SK-N-SH treated with all-trans-retinoic acid at 6 μM for 48 hours (cell line): ENCODE results near the gene PHYHIPL.
"Not testable (repeated sequence)": the region's sequence is repeated elsewhere in the genome, so short reads cannot be mapped to it uniquely, and the experiment has no call there.

Experiments
- ATAC-seq: fragments of 200-7000 bp; cut with Tn5 transposase; 3 replicates; pipeline ENCODE4 v1.9.1; 2020; ENCODE audit warnings: mild to moderate bottlenecking, moderate library complexity
- CSDC2 ChIP-seq: fragments of 250-450 bp; sonication (Bioruptor Pico); IDR thresholded peaks from 2 replicates; pipeline ENCODE4 v1.5.0; 2020; ENCODE audit warnings: mild to moderate bottlenecking, moderate library complexity
- ESRRG ChIP-seq: fragments of 250-450 bp; sonication (Bioruptor Pico); IDR thresholded peaks from 2 replicates; pipeline ENCODE4 v1.6.1; 2021; ENCODE audit warnings: mild to moderate bottlenecking
- GLIS3 ChIP-seq: fragments of 250-450 bp; sonication (Bioruptor Pico); IDR thresholded peaks from 2 replicates; pipeline ENCODE4 v1.5.0; 2020; ENCODE audit warnings: mild to moderate bottlenecking, moderate library complexity
- ISL1 ChIP-seq: fragments of 250-450 bp; sonication (Bioruptor Pico); IDR thresholded peaks from 2 replicates; pipeline ENCODE4 v2.1.2; 2022; ENCODE audit warnings: mild to moderate bottlenecking, moderate library complexity
- OSR1 ChIP-seq: fragments of 250-450 bp; sonication (Bioruptor Pico); IDR thresholded peaks from 2 replicates; pipeline ENCODE4 v1.8.0; 2022; ENCODE audit warnings: moderate library complexity, mild to moderate bottlenecking, inconsistent platforms
- POU6F1 ChIP-seq: fragments of 250-450 bp; sonication (Bioruptor Pico); IDR thresholded peaks from 2 replicates; pipeline ENCODE4 v1.8.0; 2021; ENCODE audit warnings: low read depth, mild to moderate bottlenecking, moderate library complexity, borderline replicate concordance
- PPARA ChIP-seq: fragments of 250-450 bp; sonication (Bioruptor Pico); IDR thresholded peaks from 2 replicates; pipeline ENCODE4 v1.5.0; 2020; ENCODE audit warnings: mild to moderate bottlenecking, borderline replicate concordance
- RARB ChIP-seq: fragments of 250-450 bp; sonication (Bioruptor Pico); IDR thresholded peaks from 2 replicates; pipeline ENCODE4 v1.8.0; 2021; ENCODE audit warnings: mild to moderate bottlenecking, moderate library complexity
- SNAI2 ChIP-seq: fragments of 250-450 bp; sonication (Bioruptor Pico); IDR thresholded peaks from 2 replicates; pipeline ENCODE4 v1.5.0; 2020; ENCODE audit warnings: mild to moderate bottlenecking, moderate library complexity
- TCF4 ChIP-seq: fragments of 250-450 bp; sonication (Bioruptor Pico); IDR thresholded peaks from 2 replicates; pipeline ENCODE4 v1.8.0; 2021; ENCODE audit warnings: mild to moderate bottlenecking, moderate library complexity, borderline replicate concordance
- TSHZ2 ChIP-seq: fragments of 250-450 bp; sonication (Bioruptor Pico); IDR thresholded peaks from 2 replicates; pipeline ENCODE4 v1.5.0; 2020; ENCODE audit warnings: mild to moderate bottlenecking, moderate library complexity
- ZC3H10 ChIP-seq: fragments of 250-450 bp; sonication (Bioruptor Pico); IDR thresholded peaks from 2 replicates; pipeline ENCODE4 v1.5.1; 2021; ENCODE audit warnings: mild to moderate bottlenecking, moderate library complexity
- ZFP30 ChIP-seq: fragments of 450-650 bp; formaldehyde crosslinking; IDR thresholded peaks from 2 replicates; pipeline ENCODE4 v1.5.0; 2022; ENCODE audit warnings: mild to moderate bottlenecking, moderate library complexity
- ZNF565 ChIP-seq: fragments of 450-650 bp; formaldehyde crosslinking; conservative IDR thresholded peaks from 2 replicates; pipeline ENCODE4 v1.5.0; 2020; ENCODE audit warnings: low read depth, mild to moderate bottlenecking, moderate library complexity
- ZNF70 ChIP-seq: fragments of 450-650 bp; formaldehyde crosslinking; IDR thresholded peaks from 2 replicates; pipeline ENCODE4 v1.5.0; 2020; ENCODE audit warnings: mild to moderate bottlenecking, moderate library complexity
- ZNF8 ChIP-seq: fragments of 450-650 bp; formaldehyde crosslinking; IDR thresholded peaks from 2 replicates; pipeline ENCODE4 v1.5.0; 2020; ENCODE audit warnings: mild to moderate bottlenecking, moderate library complexity
- TF ChIP-seq, protein P1 (sequence below): fragments of 250-450 bp; sonication (Bioruptor Pico); IDR thresholded peaks from 2 replicates; pipeline ENCODE4 v1.8.0; 2020; ENCODE audit warnings: mild to moderate bottlenecking, moderate library complexity, borderline replicate concordance
- TF ChIP-seq, protein P2 (sequence below): fragments of 250-450 bp; sonication (Bioruptor Pico); IDR thresholded peaks from 2 replicates; pipeline ENCODE4 v1.5.1; 2020; ENCODE audit warnings: low read depth, mild to moderate bottlenecking, moderate library complexity

The PHYHIPL gene

DNA sequence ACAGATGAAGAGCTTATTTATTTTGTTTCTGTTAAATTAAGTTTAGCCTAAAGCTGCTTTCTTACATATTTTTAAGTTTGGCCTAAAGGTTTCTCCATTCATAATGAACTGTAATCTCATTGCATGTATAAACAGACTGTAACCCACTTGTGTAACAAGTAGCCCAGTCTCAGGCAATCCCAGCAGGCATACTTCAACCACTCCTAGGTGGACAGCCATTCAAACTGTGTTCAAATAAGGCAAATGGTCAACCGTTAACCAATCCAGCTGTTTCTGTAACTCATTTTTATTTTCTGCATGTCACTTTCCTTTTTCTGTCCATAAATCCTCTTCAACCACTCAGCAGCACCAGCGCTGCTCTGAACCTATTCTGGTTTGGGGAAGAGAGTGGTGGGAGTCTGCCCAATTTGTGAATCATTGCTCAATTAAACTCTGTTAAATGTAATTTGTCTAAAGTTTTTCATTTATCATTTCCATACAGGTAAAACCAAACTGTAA lies 35.9 kb downstream of the PHYHIPL start:
- TF ChIP-seq ZC3H10 (CRISPR knock-in tag) (no peak), RARB (CRISPR knock-in tag) (no peak), ZNF8 (CRISPR knock-in tag) (no peak), ZNF565 (CRISPR knock-in tag) (no peak), ZNF70 (CRISPR knock-in tag) (no peak), SNAI2 (CRISPR knock-in tag) (no peak), ISL1 (CRISPR knock-in tag) (no peak), ZFP30 (CRISPR knock-in tag) (no peak), POU6F1 (CRISPR knock-in tag) (no peak), CSDC2 (CRISPR knock-in tag) (no peak), ESRRG (CRISPR knock-in tag) (no peak), OSR1 (no peak)
- TF ChIP-seq, protein P1, sequence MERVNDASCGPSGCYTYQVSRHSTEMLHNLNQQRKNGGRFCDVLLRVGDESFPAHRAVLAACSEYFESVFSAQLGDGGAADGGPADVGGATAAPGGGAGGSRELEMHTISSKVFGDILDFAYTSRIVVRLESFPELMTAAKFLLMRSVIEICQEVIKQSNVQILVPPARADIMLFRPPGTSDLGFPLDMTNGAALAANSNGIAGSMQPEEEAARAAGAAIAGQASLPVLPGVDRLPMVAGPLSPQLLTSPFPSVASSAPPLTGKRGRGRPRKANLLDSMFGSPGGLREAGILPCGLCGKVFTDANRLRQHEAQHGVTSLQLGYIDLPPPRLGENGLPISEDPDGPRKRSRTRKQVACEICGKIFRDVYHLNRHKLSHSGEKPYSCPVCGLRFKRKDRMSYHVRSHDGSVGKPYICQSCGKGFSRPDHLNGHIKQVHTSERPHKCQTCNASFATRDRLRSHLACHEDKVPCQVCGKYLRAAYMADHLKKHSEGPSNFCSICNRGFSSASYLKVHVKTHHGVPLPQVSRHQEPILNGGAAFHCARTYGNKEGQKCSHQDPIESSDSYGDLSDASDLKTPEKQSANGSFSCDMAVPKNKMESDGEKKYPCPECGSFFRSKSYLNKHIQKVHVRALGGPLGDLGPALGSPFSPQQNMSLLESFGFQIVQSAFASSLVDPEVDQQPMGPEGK (CRISPR knock-in tag): no peak
- no peak for ATAC-seq

DNA sequence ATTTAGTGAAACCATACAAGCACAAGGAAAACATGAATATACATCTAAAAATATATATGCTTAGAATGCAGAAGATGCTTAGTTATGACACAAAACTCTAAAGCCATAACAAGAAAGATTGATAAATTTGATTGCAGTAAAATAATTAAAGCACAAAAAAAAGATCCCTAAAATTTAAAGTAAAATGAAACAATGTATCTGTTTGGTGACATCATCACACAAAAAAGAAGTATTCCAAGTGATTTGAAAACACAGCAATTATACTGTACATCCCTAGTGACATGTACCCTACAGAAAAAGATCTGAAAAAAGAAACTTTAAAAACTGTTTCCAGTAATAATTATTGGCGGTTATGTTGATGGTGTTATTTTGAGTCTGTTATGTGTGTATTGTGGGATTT lies 37.7 kb downstream of the PHYHIPL start:
- ATAC-seq: no peak
- no peak for TF ChIP-seq ZNF8 (CRISPR knock-in tag)
- TF ChIP-seq, protein P2, sequence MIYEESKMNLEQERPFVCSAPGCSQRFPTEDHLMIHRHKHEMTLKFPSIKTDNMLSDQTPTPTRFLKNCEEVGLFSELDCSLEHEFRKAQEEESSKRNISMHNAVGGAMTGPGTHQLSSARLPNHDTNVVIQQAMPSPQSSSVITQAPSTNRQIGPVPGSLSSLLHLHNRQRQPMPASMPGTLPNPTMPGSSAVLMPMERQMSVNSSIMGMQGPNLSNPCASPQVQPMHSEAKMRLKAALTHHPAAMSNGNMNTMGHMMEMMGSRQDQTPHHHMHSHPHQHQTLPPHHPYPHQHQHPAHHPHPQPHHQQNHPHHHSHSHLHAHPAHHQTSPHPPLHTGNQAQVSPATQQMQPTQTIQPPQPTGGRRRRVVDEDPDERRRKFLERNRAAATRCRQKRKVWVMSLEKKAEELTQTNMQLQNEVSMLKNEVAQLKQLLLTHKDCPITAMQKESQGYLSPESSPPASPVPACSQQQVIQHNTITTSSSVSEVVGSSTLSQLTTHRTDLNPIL (CRISPR knock-in tag): no peak
- TF ChIP-seq, all 23 proteins: peak for 0

- TF ChIP-seq TCF4 (CRISPR knock-in tag) (no peak), RARB (CRISPR knock-in tag) (no peak), TSHZ2 (CRISPR knock-in tag) (no peak), PPARA (no peak), ISL1 (CRISPR knock-in tag) (no peak)
- TF ChIP-seq, protein P2 (CRISPR knock-in tag): no peak
- ATAC-seq: no peak
Measured at GRCh38 chr10:59216178-59216869, 39.9 kb downstream of the PHYHIPL start.

DNA sequence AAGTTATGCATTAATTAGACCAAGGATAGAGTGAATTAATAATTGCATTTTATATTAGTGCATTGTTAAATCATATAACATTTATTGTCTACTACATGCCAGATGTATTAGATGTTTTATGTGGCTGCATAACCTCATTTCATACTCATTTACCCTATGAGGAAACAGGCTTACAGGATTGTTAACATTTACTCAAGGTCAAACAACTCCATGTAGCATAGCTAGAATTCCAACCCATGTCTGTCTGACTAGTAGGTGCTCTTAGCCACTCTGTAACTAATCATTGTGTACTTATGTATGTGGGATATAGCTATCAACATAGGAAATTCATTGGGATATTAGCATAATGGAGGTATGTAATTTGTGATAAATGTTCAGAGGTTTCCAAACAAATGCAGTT lies 46.3 kb downstream of the PHYHIPL start:
- ATAC-seq: no peak
- TF ChIP-seq POU6F1 (CRISPR knock-in tag) (no peak), GLIS3 (CRISPR knock-in tag) (no peak)
- TF ChIP-seq, all 23 proteins: peak for 0

GRCh38 chr10:59223597-59223996 lies 47.2 kb downstream of the PHYHIPL start:
- not testable (repeated sequence) for ATAC-seq
